ENCODE measurements around the gene DGCR8.

GRCh38 chr22:20138417-20138738, 58.3 kb downstream of the DGCR8 start:
- TF ChIP-seq POLR2A (IDR thresholded peaks at IDR 0.05) (no peak), CTCF (IDR thresholded peaks at IDR 0.05) (no peak)

Data from uterus (tissue), 2 donors.